Chondrocyte (in vitro differentiated cells): ENCODE data around the gene CD55. TPM values are rescaled to one million over a fixed set of nuclear protein-coding genes. Genes with fewer than 3 reads are reported as not detected.
A peak's percentile ranks its signal among the peaks of the same experiment; 100 is the strongest.

Experiments
- DNase-seq: peaks from one replicate; pipeline ENCODE4 v3.0.0; 2021; ENCODE audit warnings: mixed read lengths, low spot score
- H3K27ac Mint-ChIP-seq: one replicate; pipeline ENCODE4 v1.8.0; 2021; ENCODE audit warnings: mild to moderate bottlenecking, moderate library complexity, mixed read lengths; ENCODE audit not compliant: unreplicated experiment
- H3K27me3 Mint-ChIP-seq: 2 replicates; pipeline ENCODE4 v1.8.0; 2021; ENCODE audit warnings: low read depth, mixed read lengths
- H3K36me3 Mint-ChIP-seq: 2 replicates; pipeline ENCODE4 v1.8.0; 2021; ENCODE audit warnings: low read depth, mixed read lengths
- H3K4me1 Mint-ChIP-seq: 2 replicates; pipeline ENCODE4 v1.8.0; 2021; ENCODE audit warnings: low read depth, mild to moderate bottlenecking, mixed read lengths
- H3K4me3 Mint-ChIP-seq: one replicate; pipeline ENCODE4 v1.8.0; 2021; ENCODE audit warnings: mild to moderate bottlenecking, moderate library complexity, mixed read lengths; ENCODE audit not compliant: unreplicated experiment
- H3K9me3 Mint-ChIP-seq: 2 replicates; pipeline ENCODE4 v1.8.0; 2021; ENCODE audit warnings: low read depth, mixed read lengths
- total RNA-seq: library from RNA; stranded (reverse); gene quantifications from 3 replicates; pipeline ENCODE4 v1.2.1, GENCODE V29; 2021
- TF ChIP-seq, protein P1 (sequence below): fragments of 200-600 bp; sonication (generic); IDR thresholded peaks from 2 replicates; pipeline ENCODE4 v1.5.0; 2021; ENCODE audit warnings: antibody characterized with exemption, mild to moderate bottlenecking, moderate library complexity

CD55 gene
- total RNA-seq, 1 donor from 2014 or later: 4.7 TPM

DNA sequence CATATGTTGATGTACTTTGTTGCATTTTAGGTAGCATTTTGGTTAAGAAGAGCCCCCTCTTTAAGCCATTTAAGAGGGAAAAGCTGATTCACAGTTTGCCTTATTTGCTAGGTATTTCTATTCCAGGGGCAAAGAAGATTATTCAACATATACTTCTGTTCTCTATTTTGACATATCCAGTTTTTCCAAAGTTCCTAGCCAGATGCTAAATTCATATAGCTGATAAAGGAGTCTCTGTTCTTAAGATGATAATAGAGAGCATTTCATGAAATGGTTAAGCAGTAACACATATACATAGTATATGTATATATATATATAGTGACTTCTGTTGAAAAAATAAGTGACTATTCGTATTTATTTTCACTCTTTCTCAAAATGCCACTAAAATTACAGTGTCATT lies 15.5 kb upstream of the CD55 start:
- peaks cover 6% of the 10 kb centered on the region for H3K9me3 Mint-ChIP-seq

GRCh38 chr1:207306603-207307002 lies 14.9 kb upstream of the CD55 start:
- peaks cover 6% of the 10 kb centered on the region for H3K4me1 Mint-ChIP-seq
- DNase-seq: no peak
- H3K27me3 Mint-ChIP-seq: peaks cover 10% of the 10 kb centered on the region
- TF ChIP-seq, protein P1, sequence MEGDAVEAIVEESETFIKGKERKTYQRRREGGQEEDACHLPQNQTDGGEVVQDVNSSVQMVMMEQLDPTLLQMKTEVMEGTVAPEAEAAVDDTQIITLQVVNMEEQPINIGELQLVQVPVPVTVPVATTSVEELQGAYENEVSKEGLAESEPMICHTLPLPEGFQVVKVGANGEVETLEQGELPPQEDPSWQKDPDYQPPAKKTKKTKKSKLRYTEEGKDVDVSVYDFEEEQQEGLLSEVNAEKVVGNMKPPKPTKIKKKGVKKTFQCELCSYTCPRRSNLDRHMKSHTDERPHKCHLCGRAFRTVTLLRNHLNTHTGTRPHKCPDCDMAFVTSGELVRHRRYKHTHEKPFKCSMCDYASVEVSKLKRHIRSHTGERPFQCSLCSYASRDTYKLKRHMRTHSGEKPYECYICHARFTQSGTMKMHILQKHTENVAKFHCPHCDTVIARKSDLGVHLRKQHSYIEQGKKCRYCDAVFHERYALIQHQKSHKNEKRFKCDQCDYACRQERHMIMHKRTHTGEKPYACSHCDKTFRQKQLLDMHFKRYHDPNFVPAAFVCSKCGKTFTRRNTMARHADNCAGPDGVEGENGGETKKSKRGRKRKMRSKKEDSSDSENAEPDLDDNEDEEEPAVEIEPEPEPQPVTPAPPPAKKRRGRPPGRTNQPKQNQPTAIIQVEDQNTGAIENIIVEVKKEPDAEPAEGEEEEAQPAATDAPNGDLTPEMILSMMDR: no peak
- H3K27ac Mint-ChIP-seq: no peak overlapping the region
- no peak overlapping the region for H3K4me3 Mint-ChIP-seq
- H3K36me3 Mint-ChIP-seq: no peaks in the 10 kb centered on the region
- H3K9me3 Mint-ChIP-seq: peaks cover 6% of the 10 kb centered on the region

More for the DNA sequence above, 15.5 kb upstream of the CD55 start:
- Mint-ChIP-seq H3K36me3 (no peaks in the 10 kb centered on the region), H3K4me1 (peaks cover 6% of the 10 kb centered on the region), H3K4me3 (no peak overlapping the region), H3K27ac (no peak overlapping the region), H3K27me3 (peaks cover 10% of the 10 kb centered on the region)
- TF ChIP-seq, protein P1: no peak
- DNase-seq: no peak

GRCh38 chr1:207308451-207309190 lies 12.9 kb upstream of the CD55 start:
- no peak for DNase-seq
- Mint-ChIP-seq H3K4me3 (no peak overlapping the region), H3K27ac (no peak overlapping the region), H3K36me3 (no peaks in the 10 kb centered on the region), H3K4me1 (peaks cover 6% of the 10 kb centered on the region), H3K9me3 (no peaks in the 10 kb centered on the region), H3K27me3 (peaks cover 18% of the 10 kb centered on the region)
- TF ChIP-seq, protein P1: no peak

DNA sequence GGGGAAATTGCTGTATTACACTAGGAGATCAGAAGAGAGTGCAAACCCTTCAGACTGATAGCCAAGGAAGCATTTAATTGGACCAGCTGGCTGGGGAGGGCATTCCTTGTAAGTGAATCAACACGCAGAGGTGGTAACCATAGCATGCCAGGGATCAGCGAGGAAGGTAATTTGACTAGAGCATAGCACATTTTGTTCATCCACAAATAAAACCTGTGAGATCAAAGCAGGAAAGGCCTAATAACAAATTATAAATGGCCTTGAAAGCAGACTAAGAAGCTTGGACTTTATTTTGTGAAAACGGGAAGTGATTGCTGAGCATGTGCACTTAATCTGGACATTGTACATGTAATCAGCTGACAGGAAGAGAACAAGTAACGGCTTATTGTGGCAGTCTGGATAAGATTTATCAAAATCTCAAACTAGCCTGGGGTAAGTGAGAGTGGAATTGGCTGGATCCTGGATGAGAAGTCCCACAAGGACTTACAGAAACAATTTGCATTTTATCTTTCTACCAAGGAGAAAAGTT lies 11.7 kb upstream of the CD55 start:
- Mint-ChIP-seq H3K27ac (no peak overlapping the region), H3K27me3 (peaks cover 28% of the 10 kb centered on the region), H3K4me1 (peaks cover 6% of the 10 kb centered on the region), H3K4me3 (peak overlapping the region; percentile 21), H3K36me3 (no peaks in the 10 kb centered on the region), H3K9me3 (no peaks in the 10 kb centered on the region)
- no peak for DNase-seq
- TF ChIP-seq, protein P1: no peak

- Mint-ChIP-seq H3K27me3 (peaks cover 32% of the 10 kb centered on the region), H3K36me3 (no peaks in the 10 kb centered on the region), H3K27ac (no peak overlapping the region), H3K4me3 (no peak overlapping the region), H3K4me1 (peaks cover 6% of the 10 kb centered on the region), H3K9me3 (no peaks in the 10 kb centered on the region)
- no peak for DNase-seq
- TF ChIP-seq, protein P1: no peak
These were observed 9.4 kb upstream of the CD55 start for GRCh38 chr1:207311888-207312603.
